HS-27A (cell line): ENCODE measurements around the gene PCDH20.
"Not testable (repeated sequence)": the region's sequence is repeated elsewhere in the genome, so short reads cannot be mapped to it uniquely, and the experiment has no call there.

Source experiments
- DNase-seq: peaks from one replicate; pipeline ENCODE4 v3.0.0-alpha.2; 2012; ENCODE audit warnings: low read depth, missing footprints

The PCDH20 gene

DNA sequence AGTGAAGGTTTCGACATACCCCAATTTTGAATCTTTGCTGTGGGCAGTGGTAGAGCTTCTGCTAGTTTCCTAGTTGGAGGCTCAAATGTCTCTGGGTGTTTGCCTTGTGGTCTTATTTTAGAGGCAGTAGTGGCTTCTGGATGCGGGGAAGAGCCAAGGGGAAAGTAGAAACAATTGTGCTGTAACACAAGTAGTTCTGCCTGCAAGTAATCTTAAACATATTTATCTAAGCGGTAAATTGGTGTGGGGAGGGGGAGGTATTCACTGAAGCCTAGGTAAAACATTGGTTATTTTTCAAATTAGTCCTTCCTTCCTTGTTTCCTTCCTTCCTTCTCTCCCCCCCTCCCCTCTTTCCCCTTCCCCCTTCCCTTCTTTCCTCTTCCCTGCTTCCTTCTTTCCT lies at the start of gene PCDH20:
PCDH20 (minus strand) TSS at position 101 of the 400 bp plus-strand sequence. CDS start 691 bp downstream, outside the sequence.
- no peak for DNase-seq

DNA sequence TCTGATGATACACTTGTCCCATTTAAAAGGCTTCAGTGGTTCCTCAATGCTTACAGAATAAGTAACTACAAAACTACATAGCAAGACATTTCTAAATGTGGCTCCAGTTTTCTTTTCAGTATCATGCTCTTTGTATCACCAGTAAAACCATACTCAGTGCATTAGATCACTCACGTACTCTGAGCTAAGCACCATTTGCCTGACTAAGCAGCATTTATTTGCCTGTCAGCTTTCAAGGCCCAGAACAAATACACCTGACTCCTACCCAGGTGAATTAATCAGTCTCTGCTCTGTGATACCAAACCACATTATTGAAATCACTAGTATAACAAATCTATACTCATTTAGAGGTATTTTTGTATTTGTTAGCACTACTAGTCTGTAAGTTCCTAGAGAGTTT lies 47.4 kb upstream of the PCDH20 start:
- no peak for DNase-seq

DNA sequence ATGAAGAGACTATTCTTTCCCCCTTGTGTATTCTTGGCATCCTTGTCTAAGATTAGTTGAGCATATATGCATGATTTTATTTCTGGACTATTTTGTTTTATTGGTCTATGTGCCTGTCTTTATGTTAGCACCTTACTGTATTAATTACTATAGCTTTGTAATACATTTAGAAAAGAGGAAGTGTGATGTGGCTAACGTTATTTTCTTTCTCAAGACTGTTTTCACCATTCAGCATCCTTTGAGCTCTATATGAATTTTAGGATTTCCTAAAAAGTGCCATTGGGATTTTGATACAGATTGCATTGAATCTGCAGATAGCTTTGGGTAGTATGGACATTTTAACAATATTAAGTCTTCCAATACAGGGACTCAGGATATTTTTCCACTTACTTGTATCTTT lies 37.5 kb upstream of the PCDH20 start:
- DNase-seq, result no peak

DNA sequence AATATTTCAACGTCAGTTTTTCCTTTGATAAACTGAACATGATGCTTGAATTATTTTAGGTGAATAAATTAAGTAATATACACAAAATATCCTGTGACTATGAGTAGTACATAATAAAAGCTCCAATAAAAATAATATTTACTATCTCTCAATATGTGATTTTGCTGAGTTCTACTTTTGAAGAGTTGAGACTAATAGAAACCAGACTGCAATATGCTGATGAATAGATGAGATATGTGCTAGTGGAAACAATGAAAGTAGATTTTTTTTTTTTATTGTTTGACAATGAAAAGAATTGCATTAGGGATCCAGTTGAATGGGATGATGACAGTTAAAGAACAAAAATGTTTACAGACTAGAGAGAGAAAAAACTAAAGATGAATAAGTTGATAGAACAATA lies 16.4 kb upstream of the PCDH20 start:
- DNase-seq, result no peak

GRCh38 chr13:61423915-61424314 lies 8.3 kb upstream of the PCDH20 start:
- no peak for DNase-seq

GRCh38 chr13:61417086-61417570 lies 1.5 kb upstream of the PCDH20 start:
- DNase-seq, result no peak

DNA sequence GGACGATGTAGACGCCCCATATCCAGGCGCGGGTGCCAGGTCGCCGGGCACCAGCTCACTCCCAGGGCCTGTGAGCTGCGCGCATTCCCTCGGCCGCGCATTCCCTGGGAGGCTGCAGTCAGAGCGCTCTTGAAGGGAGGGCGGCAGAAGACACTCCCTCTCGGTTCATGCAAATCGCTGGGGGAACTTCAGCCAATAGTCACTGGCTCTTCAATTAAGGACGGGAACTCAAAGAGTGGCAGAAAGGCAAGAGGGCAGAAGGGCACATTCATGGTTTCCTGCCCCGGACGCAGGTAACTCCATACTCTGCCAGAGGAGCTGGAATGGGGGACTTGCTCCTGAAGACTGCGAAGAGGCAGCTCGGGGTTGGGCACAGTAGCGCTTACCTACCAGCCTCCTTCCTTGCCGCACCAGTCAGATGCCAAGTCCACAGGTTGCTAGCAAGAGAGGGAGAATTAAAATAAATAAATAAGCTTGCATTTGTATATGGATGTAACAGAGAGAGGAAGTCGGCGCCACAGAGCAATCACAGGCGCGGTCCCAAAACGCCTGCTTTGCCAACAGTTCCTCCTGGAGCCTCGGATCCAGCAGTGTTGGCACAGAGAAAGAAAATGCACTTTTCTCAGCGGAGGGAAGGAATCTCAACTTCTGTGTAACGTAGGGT lies 459 bp downstream of the PCDH20 start:
- no peak for DNase-seq

DNA sequence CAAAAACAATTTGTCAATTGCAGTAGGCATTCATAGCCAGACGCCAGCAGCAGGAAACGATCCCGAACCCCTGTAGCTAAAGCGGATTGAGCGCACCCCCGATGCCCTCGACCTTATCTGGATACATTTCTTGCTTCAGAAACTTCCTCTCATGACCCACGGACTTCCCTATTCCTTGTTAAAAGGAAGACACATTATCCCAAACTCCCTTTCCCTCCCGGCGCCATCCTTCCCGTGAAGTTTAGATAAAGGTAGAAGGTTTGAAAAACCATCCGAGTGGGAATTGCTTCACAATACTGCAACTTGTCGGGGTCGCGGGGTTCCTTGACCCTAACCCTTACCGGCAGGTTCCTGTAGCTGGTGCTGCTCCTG lies 977 bp downstream of the PCDH20 start:
- no peak for DNase-seq

DNA sequence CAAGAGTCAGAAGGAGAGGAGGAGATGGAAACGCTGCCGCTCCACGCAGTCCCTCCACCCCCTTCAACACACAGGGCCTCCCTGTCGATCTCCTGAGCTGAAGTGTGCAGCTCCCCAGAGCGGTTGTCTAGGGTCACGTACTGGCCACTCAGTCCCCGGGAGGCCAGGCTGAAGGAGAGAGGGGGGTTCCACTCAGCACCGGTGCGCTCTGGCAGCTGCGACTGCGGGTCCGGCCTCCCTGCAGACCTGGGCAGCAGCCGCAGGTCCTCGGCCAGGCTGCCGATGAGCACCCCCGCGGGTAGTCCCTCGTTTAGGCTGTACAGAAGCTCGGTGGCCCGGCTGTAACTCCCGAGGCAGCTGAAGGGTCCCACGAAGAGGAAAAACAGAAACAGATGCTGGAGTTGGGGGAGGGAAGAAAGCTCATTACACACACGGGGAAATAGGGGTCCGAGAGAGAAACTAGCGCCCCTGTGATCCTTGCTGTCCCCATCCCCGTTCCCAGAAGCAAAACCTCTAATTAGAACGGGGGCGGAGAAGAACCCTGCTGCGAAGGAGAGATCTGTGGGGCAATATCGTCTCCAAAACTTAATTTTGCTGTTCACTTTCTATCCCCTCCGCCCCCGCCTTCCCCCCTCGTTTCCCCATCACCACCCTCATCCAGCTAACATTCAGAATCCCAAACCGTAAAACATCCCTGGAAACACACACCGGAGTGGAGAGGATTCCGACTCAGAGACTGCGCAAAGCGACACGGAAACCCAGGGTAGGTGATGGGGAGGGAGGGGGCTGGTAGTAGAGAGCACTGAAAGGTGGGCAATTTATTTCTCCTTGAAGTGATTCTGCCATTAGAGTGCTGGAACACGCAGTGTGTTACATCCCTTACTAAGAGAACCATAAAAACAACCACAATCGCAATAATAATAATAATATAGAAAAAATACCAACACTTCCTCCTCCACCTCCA lies 1.8 kb downstream of the PCDH20 start:
- DNase-seq, result no peak

DNA sequence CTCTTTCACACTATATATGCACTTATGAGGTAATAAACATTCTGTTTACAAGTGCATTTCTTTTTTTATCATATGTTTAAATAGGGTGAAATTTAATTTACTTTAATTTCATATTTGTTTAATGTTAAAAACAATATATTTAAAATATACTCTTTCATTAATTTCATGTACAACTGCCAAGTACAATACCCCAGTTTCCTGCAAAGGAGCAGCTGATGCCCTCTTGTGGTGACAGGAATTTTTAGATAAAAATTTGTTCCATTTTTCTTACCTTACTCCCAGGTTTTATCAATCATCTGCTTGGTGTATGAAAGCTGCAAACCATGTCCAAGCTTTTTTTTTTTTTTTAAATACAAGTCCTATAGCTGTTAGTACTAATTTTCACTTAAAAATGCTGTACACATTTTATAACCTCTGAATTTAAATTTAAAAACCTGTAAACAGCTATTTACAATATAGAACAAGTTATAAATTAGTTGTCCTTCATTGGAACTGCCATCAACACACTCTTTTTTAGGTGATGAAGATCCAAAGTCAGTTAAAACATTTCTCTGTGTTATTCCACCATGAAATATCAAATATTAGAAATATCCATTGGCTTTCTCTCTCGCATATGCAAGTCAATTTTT lies 4.9 kb downstream of the PCDH20 start:
- DNase-seq, result no peak

GRCh38 chr13:61410266-61410665 lies 5.4 kb downstream of the PCDH20 start:
- no peak for DNase-seq

GRCh38 chr13:61408571-61408970 lies 7.1 kb downstream of the PCDH20 start:
- no peak for DNase-seq

GRCh38 chr13:61406275-61406674 lies 9.4 kb downstream of the PCDH20 start:
- no peak for DNase-seq

DNA sequence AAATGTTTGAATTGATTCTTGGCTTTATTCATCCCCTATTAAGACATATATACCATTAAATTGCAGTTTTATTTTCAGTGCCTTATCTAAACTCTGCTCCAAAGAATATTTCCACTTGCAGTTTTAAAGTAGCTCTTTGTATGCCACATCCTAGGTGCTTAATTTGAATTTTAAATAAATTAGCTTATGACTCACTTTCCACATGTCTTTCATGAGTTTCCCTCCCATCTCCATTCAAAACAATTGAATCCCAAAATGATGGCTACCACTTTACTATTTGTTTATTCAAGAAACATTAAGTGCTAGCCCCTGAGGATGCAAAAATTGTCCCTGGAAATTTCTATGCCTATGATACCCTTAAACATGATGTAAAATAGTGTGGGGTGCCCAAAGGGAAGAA lies 19.5 kb downstream of the PCDH20 start:
- DNase-seq, result no peak

GRCh38 chr13:61391426-61391825 lies 24.2 kb downstream of the PCDH20 start:
- DNase-seq, result no peak

GRCh38 chr13:61387694-61388093 lies 28.0 kb downstream of the PCDH20 start:
- DNase-seq, result no peak

DNA sequence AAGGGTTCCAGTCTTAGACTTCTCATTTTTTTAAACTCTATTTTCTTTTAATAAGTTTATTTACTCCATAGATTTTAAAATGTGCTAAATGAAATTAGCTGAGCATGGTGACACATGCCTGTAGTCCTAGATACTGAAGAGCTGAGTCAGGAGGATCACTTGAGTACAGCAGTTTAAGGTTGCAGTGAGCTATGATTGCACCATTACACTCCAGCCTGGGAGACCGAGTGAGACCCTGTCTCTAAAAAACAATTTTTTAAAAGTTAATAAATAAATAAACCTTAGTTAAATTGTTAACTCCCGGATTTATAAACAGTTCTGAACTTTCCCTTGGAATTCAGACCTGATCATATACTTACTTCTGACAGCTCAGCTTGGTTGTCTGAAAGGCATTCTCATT lies 32.5 kb downstream of the PCDH20 start:
- no peak for DNase-seq

GRCh38 chr13:61370520-61370919 lies 45.1 kb downstream of the PCDH20 start:
- DNase-seq, result no peak

DNA sequence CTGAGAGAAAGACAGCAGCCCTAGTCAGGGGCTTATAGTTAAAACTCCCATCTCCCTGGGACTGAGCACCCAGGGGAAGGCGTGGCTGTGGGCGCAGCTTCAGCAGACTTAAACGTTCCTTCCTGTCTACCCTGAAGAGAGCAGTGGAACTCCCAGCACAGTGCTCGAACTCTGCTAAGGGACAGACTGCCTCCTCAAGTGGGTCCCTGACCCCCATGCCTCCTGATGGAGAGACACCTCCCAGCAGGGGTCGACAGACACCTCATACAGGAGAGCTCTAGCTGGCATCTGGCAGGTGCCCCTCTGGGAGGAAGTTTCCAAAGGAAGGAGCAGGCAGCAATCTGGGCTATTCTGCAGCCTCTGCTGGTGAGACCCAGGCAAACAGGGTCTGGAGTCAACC lies 51.0 kb downstream of the PCDH20 start:
- DNase-seq, result not testable (repeated sequence)

DNA sequence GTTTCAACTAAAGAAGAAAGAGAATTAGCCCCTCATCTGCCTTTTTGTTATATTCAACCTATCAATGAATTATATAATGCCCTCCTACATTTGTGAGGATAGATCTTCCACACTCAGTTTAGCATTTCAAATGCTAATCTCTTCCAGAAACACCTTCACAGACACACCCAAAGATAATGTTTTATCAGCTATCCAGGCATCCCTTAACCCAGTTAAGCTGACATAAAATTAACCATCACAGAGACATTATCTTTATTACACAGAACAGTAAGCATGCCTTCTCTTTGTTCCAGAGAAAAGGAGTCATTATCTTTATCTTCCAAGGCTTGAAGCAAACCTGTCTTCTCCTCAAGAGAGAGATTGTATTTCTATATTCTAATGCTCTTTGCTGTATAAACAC lies 53.1 kb downstream of the PCDH20 start:
- no peak for DNase-seq
